ENCODE measurements around the gene ROBO2.

Gene ROBO2

GRCh38 chr3:77686560-77686959 lies 646.7 kb downstream of the ROBO2 start:
- no peak for DNase-seq (ENCODE audit: low read depth)

GRCh38 chr3:77687545-77687944 lies 647.6 kb downstream of the ROBO2 start:
- no peak for DNase-seq (ENCODE audit: low read depth)

- DNase-seq (ENCODE audit: low read depth) = no peak
Observed at GRCh38 chr3:77690284-77690845, 650.5 kb downstream of the ROBO2 start.

- DNase-seq (ENCODE audit: low read depth) = no peak
Observed at GRCh38 chr3:77693147-77693546, 653.2 kb downstream of the ROBO2 start.

- DNase-seq (ENCODE audit: low read depth) = no peak
Observed at GRCh38 chr3:77699125-77699691, 659.3 kb downstream of the ROBO2 start.

Data from stimulated activated CD4-positive, alpha-beta T cell treated with anti-CD3 and anti-CD28 coated beads, Interleukin-2, amount 100 ng/mL, for 4 hours (primary cell).